HG03565 (cell line): ENCODE data around the gene NRGN.
A peak's percentile ranks its signal among the peaks of the same experiment; 100 is the strongest.

ENCODE experiments used
- ATAC-seq: cut with Tn5 transposase; IDR thresholded peaks from one replicate; pipeline ENCODE4 v1.9.1; 2021; ENCODE audit warnings: mild to moderate bottlenecking, moderate library complexity; ENCODE audit not compliant: unreplicated experiment

NRGN gene

GRCh38 chr11:124779568-124779967 lies 39.8 kb downstream of the NRGN start:
- no peak for ATAC-seq

GRCh38 chr11:124783002-124783401 lies 43.3 kb downstream of the NRGN start:
- ATAC-seq: no peak

- ATAC-seq: no peak
Measured at GRCh38 chr11:124784051-124784450, 44.3 kb downstream of the NRGN start.

- ATAC-seq: no peak
Measured at GRCh38 chr11:124788521-124788920, 48.8 kb downstream of the NRGN start.

GRCh38 chr11:124791626-124792341 lies 52.0 kb downstream of the NRGN start:
- ATAC-seq: peak; percentile 56

- ATAC-seq: no peak
Measured at GRCh38 chr11:124793466-124794278, 53.9 kb downstream of the NRGN start.

GRCh38 chr11:124796312-124796711 lies 56.6 kb downstream of the NRGN start:
- no peak for ATAC-seq
